ENCODE measurements around the gene TTLL9.
"Not testable (repeated sequence)": the region's sequence is repeated elsewhere in the genome, so short reads cannot be mapped to it uniquely, and the experiment has no call there.

TTLL9 gene

GRCh38 chr20:31869942-31870725 is at the start of gene TTLL9, which contains the start of gene DUSP15:
Gene TTLL9 (plus strand): TSS chr20:31870634. CDS start chr20:31871127, 493 bp downstream.
Gene DUSP15 (minus strand): TSS chr20:31870527. CDS start chr20:31870337, 190 bp downstream.
- DNase-seq: peak; percentile 69

- peak; percentile 32 for DNase-seq
Observed at GRCh38 chr20:31821427-31821826, 49.0 kb upstream of the TTLL9 start.

- peak; percentile 98 for DNase-seq
Observed at GRCh38 chr20:31822421-31823330, 47.8 kb upstream of the TTLL9 start.

GRCh38 chr20:31823360-31824124 is 46.9 kb upstream of the TTLL9 start:
- DNase-seq: peak; percentile 50

GRCh38 chr20:31824125-31824485 is 46.3 kb upstream of the TTLL9 start:
- no peak for DNase-seq

- DNase-seq: peak; percentile 80
Observed at GRCh38 chr20:31824554-31825313, 45.7 kb upstream of the TTLL9 start.

- DNase-seq: no peak
Observed at GRCh38 chr20:31826074-31826473, 44.4 kb upstream of the TTLL9 start.

GRCh38 chr20:31827059-31827458 is 43.4 kb upstream of the TTLL9 start:
- no peak for DNase-seq

GRCh38 chr20:31828016-31828415 is 42.4 kb upstream of the TTLL9 start:
- DNase-seq: not testable (repeated sequence)

GRCh38 chr20:31829731-31830130 is 40.7 kb upstream of the TTLL9 start:
- DNase-seq: no peak

- DNase-seq: no peak
Observed at GRCh38 chr20:31830406-31830981, 39.9 kb upstream of the TTLL9 start.

- no peak for DNase-seq
Observed at GRCh38 chr20:31831211-31831610, 39.2 kb upstream of the TTLL9 start.

GRCh38 chr20:31831771-31832306 is 38.6 kb upstream of the TTLL9 start:
- DNase-seq: no peak

- DNase-seq: peak; percentile 59
Observed at GRCh38 chr20:31833130-31833930, 37.1 kb upstream of the TTLL9 start.

GRCh38 chr20:31833931-31834521 is 36.4 kb upstream of the TTLL9 start:
- no peak for DNase-seq

GRCh38 chr20:31835554-31835953 is 34.9 kb upstream of the TTLL9 start:
- DNase-seq: no peak

- DNase-seq: peak; percentile 67
Observed at GRCh38 chr20:31835977-31836852, 34.2 kb upstream of the TTLL9 start.

- peak; percentile 24 for DNase-seq
Observed at GRCh38 chr20:31836853-31837608, 33.4 kb upstream of the TTLL9 start.

Measured in NCI-H69 (cell line).